Naive thymus-derived CD4-positive, alpha-beta T cell (primary cell): ENCODE results near the gene PMIS2. TPM values are rescaled to one million over a fixed set of nuclear protein-coding genes. Genes with fewer than 3 reads are reported as not detected.
A peak's percentile ranks its signal among the peaks of the same experiment; 100 is the strongest.

Source experiments
- ATAC-seq: fragments of 150-1000 bp; cut with Tn5 transposase; 2 replicates; pipeline ENCODE4 v1.10.0; 2021; ENCODE audit warnings: mild to moderate bottlenecking, moderate library complexity
- CTCF ChIA-PET: fragments of 350-600 bp; sonication (Branson Sonifier 250); formaldehyde crosslinking; loops from one replicate; lab custom pipeline; 2021; ENCODE audit warnings: antibody characterized with exemption; lab: Charles Lee
- POLR2A ChIA-PET: fragments of 350-600 bp; sonication (Branson Sonifier 250); formaldehyde crosslinking; loops from one replicate; lab custom pipeline; 2021; ENCODE audit warnings: antibody characterized with exemption, inconsistent platforms; lab: Charles Lee
- DNase-seq, 9 donors: peaks; one replicate each; pipeline versions ENCODE4 v3.0.0 to v3.0.0-alpha.2; 2020 to 2022; ENCODE audit warnings: mixed read lengths in 1 of 9
- H3K27ac ChIP-seq: one replicate; pipeline ENCODE4 v1.7.0; 2013; ENCODE audit warnings: mild to moderate bottlenecking, low read depth, low read length, moderate library complexity
- H3K27me3 ChIP-seq, 2 donors: one replicate each; pipeline ENCODE4 v1.7.0; 2013; ENCODE audit warnings: low read length in 2 of 2, mild to moderate bottlenecking in 2 of 2, moderate library complexity in 2 of 2; ENCODE audit not compliant: control insufficient read depth in 2 of 2, insufficient read depth in 2 of 2
- H3K36me3 ChIP-seq, 3 experiments: 1 replicate in 2 of 3; 2 replicates in 1 of 3; pipeline ENCODE4 v1.7.0; 2013; ENCODE audit warnings: low read length in 3 of 3, mild to moderate bottlenecking in 3 of 3, moderate library complexity in 1 of 3; ENCODE audit not compliant: insufficient read depth in 3 of 3, control insufficient read depth in 2 of 3
- H3K4me1 ChIP-seq, 2 donors: one replicate each; pipeline ENCODE4 v1.7.0; 2013; ENCODE audit warnings: low read length in 2 of 2, mild to moderate bottlenecking in 2 of 2, moderate library complexity in 1 of 2; ENCODE audit not compliant: control insufficient read depth in 2 of 2, insufficient read depth in 2 of 2
- H3K4me3 ChIP-seq: 2 replicates; pipeline ENCODE4 v1.7.0; 2013; ENCODE audit warnings: mild to moderate bottlenecking, low read length
- H3K9me3 ChIP-seq, 3 experiments: 1 replicate in 2 of 3; 2 replicates in 1 of 3; pipeline ENCODE4 v1.7.0; 2013; ENCODE audit warnings: low read length in 3 of 3; ENCODE audit not compliant: control insufficient read depth in 2 of 3
- H3K27ac Mint-ChIP-seq, 9 donors: one replicate each; pipeline ENCODE4 v1.8.0; 2020 to 2022; ENCODE audit warnings: mixed read lengths in 9 of 9, mild to moderate bottlenecking in 8 of 9, moderate library complexity in 5 of 9, inconsistent platforms in 2 of 9
- H3K27me3 Mint-ChIP-seq, 5 donors: one replicate each; pipeline ENCODE4 v1.8.0; 2021 to 2022; ENCODE audit warnings: mixed read lengths in 5 of 5, mild to moderate bottlenecking in 1 of 5
- H3K36me3 Mint-ChIP-seq, 5 donors: one replicate each; pipeline ENCODE4 v1.8.0; 2020 to 2022; ENCODE audit warnings: mixed read lengths in 5 of 5, mild to moderate bottlenecking in 3 of 5, inconsistent platforms in 1 of 5
- H3K4me1 Mint-ChIP-seq, 7 donors: one replicate each; pipeline ENCODE4 v1.8.0; 2020 to 2022; ENCODE audit warnings: mixed read lengths in 7 of 7, mild to moderate bottlenecking in 3 of 7, inconsistent platforms in 1 of 7
- H3K4me3 Mint-ChIP-seq, 10 donors: one replicate each; pipeline ENCODE4 v1.8.0; 2020 to 2022; ENCODE audit warnings: mild to moderate bottlenecking in 10 of 10, mixed read lengths in 10 of 10, moderate library complexity in 6 of 10, inconsistent platforms in 2 of 10
- H3K9me3 Mint-ChIP-seq, 11 donors: one replicate each; pipeline ENCODE4 v1.8.0; 2020 to 2022; ENCODE audit warnings: mixed read lengths in 11 of 11, mild to moderate bottlenecking in 4 of 11, inconsistent platforms in 1 of 11, moderate library complexity in 1 of 11
- intact Hi-C, 2 donors: fragments of 100-400 bp; cut with micrococcal nuclease; formaldehyde crosslinking; loops; one replicate each; pipeline ENCODE4 v1.15.1; 2023
- polyA plus RNA-seq, 2 donors: library from polyadenylated mRNA; unstranded; fragments of 300-500 nt; fragmentation: Illumina TruSeq; gene quantifications; one replicate each; pipeline ENCODE4 v1.2.3, GENCODE V29; 2021
- total RNA-seq, 6 experiments: library from RNA in 5 of 6; stranded (reverse) in 5 of 6; gene quantifications; 1 replicate in 5 of 6; 2 replicates in 1 of 6; pipeline ENCODE4 v1.2.3 and lab custom pipeline; 2021 to 2026

The PMIS2 gene
- total and polyA plus RNA-seq, 7 experiments from 2014 or later, result not detected

- DNase-seq, result no peak
- no peaks in the 10 kb centered on the region for H3K27me3 ChIP-seq
- H3K4me1 Mint-ChIP-seq, result peaks cover 26 to 40% (median 37%) of the 10 kb centered on the region in 7 donors
- H3K36me3 ChIP-seq, result peaks cover 0 to 13% (median 0%) of the 10 kb centered on the region in 3 experiments
- peaks cover 13 to 16% of the 10 kb centered on the region in 2 donors for H3K4me1 ChIP-seq
- POLR2A ChIA-PET, result interaction anchor here (0.8 kb wide), 1 partner anchor 553 kb away, joined by 3 read pairs; no protein-coding TSS in a partner anchor
- intact Hi-C loops, result loop anchor here in 1 of 2 donors (2.0 kb wide), 1 partner anchor 101 kb away; no protein-coding TSS in a partner anchor
- H3K9me3 ChIP-seq, result no peaks in the 10 kb centered on the region
- H3K4me3 Mint-ChIP-seq, result peak overlapping the region; percentile 79 to 93 (median 89)
- H3K4me3 ChIP-seq, result peak overlapping the region; percentile 78
- ATAC-seq, result no peak
- CTCF ChIA-PET, result no interaction called here
- no peaks in the 10 kb centered on the region for H3K9me3 Mint-ChIP-seq
- H3K27ac Mint-ChIP-seq, result peak overlapping the region; percentile 52 to 96 (median 89)
- H3K36me3 Mint-ChIP-seq, result peaks cover 0 to 8% (median 0%) of the 10 kb centered on the region in 5 donors
- H3K27ac ChIP-seq, result peak overlapping the region; percentile 84
- H3K27me3 Mint-ChIP-seq, result no peaks in the 10 kb centered on the region
Observed at GRCh38 chr19:35544110-35544802, 41.7 kb upstream of the PMIS2 start.

GRCh38 chr19:35545001-35545854, 40.7 kb upstream of the PMIS2 start, which contains the start of gene TMEM147:
TSS of gene TMEM147 (plus strand) at chr19:35545626. CDS start at chr19:35545740, 114 bp downstream.
- intact Hi-C loops, result loop anchor here (1.0 to 5.0 kb wide), 9 partner anchors 47 to 386 kb away; partner anchors contain the start of genes HAUS5 (in 2 of the 2) and COX6B1 (in 1 of the 2)

DNA sequence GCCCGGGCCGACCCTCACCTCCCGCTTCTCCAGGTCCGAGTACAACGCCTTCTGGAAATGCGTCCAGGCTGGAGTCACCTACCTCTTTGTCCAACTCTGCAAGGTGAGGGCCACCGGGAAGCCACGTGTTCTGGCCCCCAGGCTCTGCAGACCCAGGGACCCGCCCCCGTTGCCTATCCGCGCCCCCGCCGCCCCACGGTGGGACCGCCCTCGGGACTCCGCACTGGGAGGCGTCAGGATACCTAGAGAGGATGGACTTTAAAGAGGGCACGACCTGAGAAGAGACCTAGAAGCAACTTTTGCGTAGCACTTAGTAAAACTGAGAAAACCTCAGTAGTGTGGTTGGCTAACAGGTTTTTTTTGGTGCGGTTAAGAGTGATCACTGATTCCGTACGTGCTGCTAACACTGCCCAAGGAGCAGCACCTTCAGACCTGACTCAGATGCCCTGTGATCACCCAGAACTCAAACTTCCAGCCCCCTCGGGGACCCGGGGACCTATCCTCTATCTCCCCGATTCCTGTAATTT, 40.1 kb upstream of the PMIS2 start:
- H3K36me3 ChIP-seq, result peaks cover 0 to 17% (median 0%) of the 10 kb centered on the region in 3 experiments
- H3K4me3 ChIP-seq, result peak overlapping the region; percentile 78
- Mint-ChIP-seq H3K27ac (peak overlapping the region; percentile 25 to 92 (median 82)), H3K9me3 (no peaks in the 10 kb centered on the region), H3K4me3 (peak overlapping the region; percentile 79 to 93 (median 89)), H3K27me3 (no peaks in the 10 kb centered on the region), H3K36me3 (peaks cover 0 to 8% (median 0%) of the 10 kb centered on the region in 5 donors), H3K4me1 (peaks cover 27 to 39% (median 35%) of the 10 kb centered on the region in 7 donors)
- ChIA-PET CTCF (no interaction called here), POLR2A (no interaction called here)
- intact Hi-C loops, result loop anchor here (1.0 to 5.0 kb wide), 9 partner anchors 46 to 385 kb away; partner anchors contain the start of genes HAUS5 (in 2 of the 2) and COX6B1 (in 1 of the 2)
- peak; percentile 65 for ATAC-seq
- no peaks in the 10 kb centered on the region for H3K9me3 ChIP-seq
- H3K4me1 ChIP-seq, result peaks cover 13 to 16% of the 10 kb centered on the region in 2 donors
- peak overlapping the region; percentile 84 for H3K27ac ChIP-seq
- no peaks in the 10 kb centered on the region for H3K27me3 ChIP-seq
- peak in 3 of 9 donors; percentile 15 to 77 (median 41) for DNase-seq

More at GRCh38 chr19:35545001-35545854, 40.7 kb upstream of the PMIS2 start, which contains the start of gene TMEM147:
- DNase-seq, result peak; percentile 60 to 90 (median 69)
- ChIA-PET POLR2A (interaction anchor here (0.6 to 0.8 kb wide), 2 partner anchors 290 to 554 kb away, joined by 3 read pairs; no protein-coding TSS in a partner anchor), CTCF (no interaction called here)
- peaks cover 0 to 8% (median 0%) of the 10 kb centered on the region in 5 donors for H3K36me3 Mint-ChIP-seq
- H3K9me3 Mint-ChIP-seq, result no peaks in the 10 kb centered on the region
- H3K4me1 Mint-ChIP-seq, result peaks cover 27 to 41% (median 38%) of the 10 kb centered on the region in 7 donors
- peak; percentile 91 for ATAC-seq
- no peaks in the 10 kb centered on the region for H3K27me3 Mint-ChIP-seq
- H3K4me3 Mint-ChIP-seq, result peak within 1 kb of the TSS; percentile 79 to 93 (median 89)
- H3K4me3 ChIP-seq, result peak within 1 kb of the TSS; percentile 78
- peaks cover 13 to 16% of the 10 kb centered on the region in 2 donors for H3K4me1 ChIP-seq
- H3K27ac Mint-ChIP-seq, result peak within 1 kb of the TSS; percentile 52 to 96 (median 90)
- no peaks in the 10 kb centered on the region for H3K9me3 ChIP-seq
- no peaks in the 10 kb centered on the region for H3K27me3 ChIP-seq
- H3K27ac ChIP-seq, result peak within 1 kb of the TSS; percentile 84
- peaks cover 0 to 13% (median 0%) of the 10 kb centered on the region in 3 experiments for H3K36me3 ChIP-seq

DNA sequence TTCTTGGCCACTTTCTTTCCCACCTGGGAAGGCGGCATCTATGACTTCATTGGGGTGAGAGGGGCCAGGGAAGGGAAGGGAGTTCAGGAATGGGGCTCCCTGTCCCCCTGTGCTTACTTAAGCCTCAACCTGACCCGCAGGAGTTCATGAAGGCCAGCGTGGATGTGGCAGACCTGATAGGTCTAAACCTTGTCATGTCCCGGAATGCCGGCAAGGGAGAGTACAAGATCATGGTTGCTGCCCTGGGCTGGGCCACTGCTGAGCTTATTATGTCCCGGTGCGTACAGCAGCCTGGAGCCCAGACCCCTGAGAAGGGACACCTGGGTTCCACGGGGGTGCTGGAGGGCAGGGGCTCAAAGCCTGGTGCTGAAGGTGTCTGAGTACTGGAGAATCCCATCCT, 39.4 kb upstream of the PMIS2 start:
- Histone ChIP-seq H3K36me3 (peaks cover 0 to 20% (median 0%) of the 10 kb centered on the region in 3 experiments), H3K27ac (peak overlapping the region; percentile 84), H3K9me3 (no peaks in the 10 kb centered on the region), H3K4me1 (peaks cover 13 to 16% of the 10 kb centered on the region in 2 donors), H3K27me3 (no peaks in the 10 kb centered on the region), H3K4me3 (peak overlapping the region; percentile 78)
- DNase-seq (no peak), ATAC-seq (no peak)
- intact Hi-C loops, result loop anchor here (5.0 kb wide), 2 partner anchors 46 to 146 kb away; no protein-coding TSS in a partner anchor
- CTCF ChIA-PET, result no interaction called here
- POLR2A ChIA-PET, result interaction anchor here (0.6 kb wide), 2 partner anchors 226 to 868 kb away, joined by 3 read pairs; no protein-coding TSS in a partner anchor
- Mint-ChIP-seq H3K27me3 (no peaks in the 10 kb centered on the region), H3K4me3 (peak overlapping the region; percentile 79 to 93 (median 89)), H3K36me3 (peaks cover 0 to 8% (median 0%) of the 10 kb centered on the region in 5 donors), H3K27ac (peak overlapping the region in 8 of 9 donors; percentile 25 to 92 (median 80)), H3K9me3 (no peaks in the 10 kb centered on the region), H3K4me1 (peaks cover 27 to 39% (median 35%) of the 10 kb centered on the region in 7 donors)

GRCh38 chr19:35549174-35549788, 36.7 kb upstream of the PMIS2 start:
- ChIA-PET POLR2A (interaction anchor here (1.1 kb wide), 1 partner anchor 79 kb away, joined by 4 read pairs; no protein-coding TSS in a partner anchor), CTCF (interaction anchor here (0.6 to 1.4 kb wide), 6 partner anchors 17 to 143 kb away, joined by 3 to 5 read pairs (median 3); partner anchors contain the start of gene COX6B1)
- intact Hi-C loops, result loop anchor here (1.0 to 5.0 kb wide), 6 partner anchors 43 to 168 kb away; no protein-coding TSS in a partner anchor
- H3K4me3 ChIP-seq, result no peak overlapping the region
- H3K27ac Mint-ChIP-seq, result peak overlapping the region in 6 of 9 donors; percentile 6 to 57 (median 28)
- no peaks in the 10 kb centered on the region for H3K27me3 ChIP-seq
- H3K27ac ChIP-seq, result no peak overlapping the region
- peak; percentile 32 to 73 (median 59) for DNase-seq
- H3K4me1 ChIP-seq, result peaks cover 13 to 16% of the 10 kb centered on the region in 2 donors
- no peaks in the 10 kb centered on the region for H3K27me3 Mint-ChIP-seq
- peak; percentile 30 for ATAC-seq
- peaks cover 0 to 8% (median 0%) of the 10 kb centered on the region in 5 donors for H3K36me3 Mint-ChIP-seq
- no peaks in the 10 kb centered on the region for H3K9me3 ChIP-seq
- peaks cover 0 to 20% (median 0%) of the 10 kb centered on the region in 3 experiments for H3K36me3 ChIP-seq
- peak overlapping the region in 6 of 10 donors; percentile 1 to 78 (median 22) for H3K4me3 Mint-ChIP-seq
- H3K9me3 Mint-ChIP-seq, result no peaks in the 10 kb centered on the region
- peaks cover 24 to 38% (median 34%) of the 10 kb centered on the region in 7 donors for H3K4me1 Mint-ChIP-seq
